ENCODE results near the gene RAPGEF4.
A peak's percentile ranks its signal among the peaks of the same experiment; 100 is the strongest.

RAPGEF4 gene

GRCh38 chr2:172735582-172736423 lies at the start of gene RAPGEF4:
Gene RAPGEF4 (plus strand): TSS chr2:172735845. CDS start chr2:172735984, 139 bp downstream.
- peak; percentile 68 for DNase-seq

- DNase-seq, result no peak
Observed at GRCh38 chr2:172693037-172693436, 42.6 kb upstream of the RAPGEF4 start.

- no peak for DNase-seq
Observed at GRCh38 chr2:172693529-172694455, 41.9 kb upstream of the RAPGEF4 start.

GRCh38 chr2:172697296-172697695 lies 38.3 kb upstream of the RAPGEF4 start:
- no peak for DNase-seq

- DNase-seq, result no peak
Observed at GRCh38 chr2:172698041-172698863, 37.4 kb upstream of the RAPGEF4 start.

- no peak for DNase-seq
Observed at GRCh38 chr2:172701250-172701649, 34.4 kb upstream of the RAPGEF4 start.

- DNase-seq, result no peak
Observed at GRCh38 chr2:172702451-172702850, 33.2 kb upstream of the RAPGEF4 start.

GRCh38 chr2:172704072-172704936 lies 31.3 kb upstream of the RAPGEF4 start:
- DNase-seq, result no peak

- DNase-seq, result no peak
Observed at GRCh38 chr2:172705352-172705751, 30.3 kb upstream of the RAPGEF4 start.

- DNase-seq, result no peak
Observed at GRCh38 chr2:172708247-172708646, 27.4 kb upstream of the RAPGEF4 start.

GRCh38 chr2:172709566-172710291 lies 25.9 kb upstream of the RAPGEF4 start:
- DNase-seq, result no peak

GRCh38 chr2:172710584-172711047 lies 25.0 kb upstream of the RAPGEF4 start:
- DNase-seq, result peak; percentile 28

GRCh38 chr2:172711110-172711509 lies 24.5 kb upstream of the RAPGEF4 start:
- no peak for DNase-seq

GRCh38 chr2:172712251-172712650 lies 23.4 kb upstream of the RAPGEF4 start:
- no peak for DNase-seq

GRCh38 chr2:172713365-172713875 lies 22.2 kb upstream of the RAPGEF4 start:
- DNase-seq, result no peak

- DNase-seq, result no peak
Observed at GRCh38 chr2:172722481-172722880, 13.2 kb upstream of the RAPGEF4 start.

- DNase-seq, result no peak
Observed at GRCh38 chr2:172723286-172723685, 12.4 kb upstream of the RAPGEF4 start.

GRCh38 chr2:172724724-172725123 lies 10.9 kb upstream of the RAPGEF4 start:
- DNase-seq, result no peak

GRCh38 chr2:172725284-172725683 lies 10.4 kb upstream of the RAPGEF4 start:
- no peak for DNase-seq

- no peak for DNase-seq
Observed at GRCh38 chr2:172725746-172726145, 9.9 kb upstream of the RAPGEF4 start.

All from retina (tissue), 1 donor.